HepG2 (cell line): ENCODE results near the gene BAIAP3. TPM values are rescaled to one million over a fixed set of nuclear protein-coding genes. Genes with fewer than 3 reads are reported as not detected.

ENCODE experiments used
- AHR ChIP-seq: IDR thresholded peaks from 2 replicates; pipeline ENCODE4 v1.6.1; 2018; ENCODE audit warnings: missing genetic modification reagents, missing compliant biosample characterization
- GTF3A ChIP-seq: sonication (generic); formaldehyde crosslinking; conservative IDR thresholded peaks from 2 replicates; pipeline ENCODE4 v1.4.0; 2020; ENCODE audit warnings: mild to moderate bottlenecking, missing genetic modification reagents
- HOXA9 ChIP-seq: sonication (generic); formaldehyde crosslinking; IDR thresholded peaks from 2 replicates; pipeline ENCODE4 v1.8.1; 2022; ENCODE audit warnings: missing genetic modification reagents, mild to moderate bottlenecking, moderate library complexity, borderline replicate concordance
- POGZ ChIP-seq: sonication (generic); formaldehyde crosslinking; IDR thresholded peaks from 2 replicates; pipeline ENCODE4 v1.4.0; 2020; ENCODE audit warnings: mild to moderate bottlenecking, missing genetic modification reagents
- ZFP36L2 ChIP-seq: sonication (generic); formaldehyde crosslinking; IDR thresholded peaks from 2 replicates; pipeline ENCODE4 v1.4.0; 2020; ENCODE audit warnings: missing genetic modification reagents
- ZNF142 ChIP-seq: sonication (generic); formaldehyde crosslinking; IDR thresholded peaks from 2 replicates; pipeline ENCODE4 v1.4.0; 2020; ENCODE audit warnings: missing genetic modification reagents
- ZNF317 ChIP-seq: sonication (generic); formaldehyde crosslinking; IDR thresholded peaks from 2 replicates; pipeline ENCODE4 v1.5.0; 2020; ENCODE audit warnings: mild to moderate bottlenecking, missing genetic modification reagents
- ZNF761 ChIP-seq: sonication (generic); formaldehyde crosslinking; conservative IDR thresholded peaks from 2 replicates; pipeline ENCODE4 v1.4.0; 2020; ENCODE audit warnings: mild to moderate bottlenecking, missing genetic modification reagents
- polyA plus RNA-seq, 8 experiments: library from polyadenylated mRNA; depleted of rRNA in 3 of 8; stranded (reverse) in 7 of 8; unstranded in 1 of 8; fragments of >200 nt; fragmentation: Illumina TruSeq in 4 of 8; extraction: Trizol in 4 of 8; gene quantifications; 2 replicates each; pipeline versions ENCODE4 v1.2.1 to v1.2.3, GENCODE V29; 2011 to 2016; ENCODE audit warnings: low read depth in 4 of 8, missing spikeins in 1 of 8, mixed read lengths in 1 of 8; ENCODE audit not compliant: insufficient read depth in 1 of 8
- total RNA-seq, 5 experiments: library from RNA; depleted of rRNA; stranded (reverse); fragments of >200 nt; fragmentation: Illumina TruSeq; extraction: Trizol; gene quantifications; 2 replicates each; pipeline ENCODE4 v1.2.3, GENCODE V29; 2016; ENCODE audit warnings: low read depth in 1 of 5
- TF ChIP-seq, protein P1 (sequence below): sonication (generic); formaldehyde crosslinking; IDR thresholded peaks from 2 replicates; pipeline ENCODE4 v1.5.1; 2020; ENCODE audit warnings: missing genetic modification reagents, mild to moderate bottlenecking, borderline replicate concordance
- TF ChIP-seq, protein P2 (sequence below): sonication (generic); formaldehyde crosslinking; IDR thresholded peaks from 2 replicates; pipeline ENCODE4 v1.8.0; 2022; ENCODE audit warnings: missing genetic modification reagents, mild to moderate bottlenecking, inconsistent platforms, borderline replicate concordance
- TF ChIP-seq, protein P3 (sequence below): sonication (generic); formaldehyde crosslinking; IDR thresholded peaks from 2 replicates; pipeline ENCODE4 v1.4.0; 2020; ENCODE audit warnings: mild to moderate bottlenecking, missing genetic modification reagents, borderline replicate concordance

BAIAP3 gene
- total and polyA plus RNA-seq, 2 of the 13 experiments (the other 11 are each of a cell fraction or from before 2014, with no cell fraction given) = 3.2 to 5.7 TPM

DNA sequence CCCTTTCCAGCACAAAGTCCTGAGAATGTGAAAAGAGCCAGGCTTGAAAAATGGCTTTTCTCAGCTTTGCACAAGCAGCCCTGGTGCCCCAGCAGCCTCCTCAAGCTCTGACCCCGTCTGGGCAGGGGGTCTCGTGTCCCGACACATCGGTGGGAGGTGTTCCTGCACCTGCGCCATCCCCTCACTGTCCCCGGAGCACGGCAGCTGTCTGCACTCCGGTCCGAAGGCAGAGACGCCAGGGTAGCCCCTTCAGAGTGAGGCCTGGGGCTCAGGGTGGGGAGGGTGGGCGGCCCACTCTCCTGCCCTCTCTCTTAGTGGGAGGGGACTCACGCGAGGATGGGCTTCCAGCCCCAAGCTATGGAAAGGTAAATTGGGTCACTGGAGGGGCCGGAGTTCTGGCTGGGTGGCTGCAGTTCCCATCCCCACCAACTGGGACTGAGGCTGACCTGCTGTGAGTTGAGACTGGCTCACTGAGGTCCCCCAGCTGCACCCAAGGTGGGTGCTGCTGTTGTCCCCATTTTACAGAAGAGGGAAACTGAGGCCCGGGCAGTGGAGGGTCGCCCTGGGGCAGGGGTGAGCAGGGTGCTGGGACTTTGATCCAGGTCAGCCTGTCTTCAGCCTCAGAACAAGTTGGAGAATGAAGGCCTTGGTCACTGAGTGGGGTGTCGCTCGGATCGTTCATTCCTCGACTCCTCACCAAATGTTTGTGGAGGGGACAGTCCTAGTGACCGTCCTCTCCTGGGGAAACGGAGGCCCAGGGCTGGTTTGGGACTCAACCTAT is 2.3 kb upstream of the BAIAP3 start (continued):
- TF ChIP-seq, protein P1, sequence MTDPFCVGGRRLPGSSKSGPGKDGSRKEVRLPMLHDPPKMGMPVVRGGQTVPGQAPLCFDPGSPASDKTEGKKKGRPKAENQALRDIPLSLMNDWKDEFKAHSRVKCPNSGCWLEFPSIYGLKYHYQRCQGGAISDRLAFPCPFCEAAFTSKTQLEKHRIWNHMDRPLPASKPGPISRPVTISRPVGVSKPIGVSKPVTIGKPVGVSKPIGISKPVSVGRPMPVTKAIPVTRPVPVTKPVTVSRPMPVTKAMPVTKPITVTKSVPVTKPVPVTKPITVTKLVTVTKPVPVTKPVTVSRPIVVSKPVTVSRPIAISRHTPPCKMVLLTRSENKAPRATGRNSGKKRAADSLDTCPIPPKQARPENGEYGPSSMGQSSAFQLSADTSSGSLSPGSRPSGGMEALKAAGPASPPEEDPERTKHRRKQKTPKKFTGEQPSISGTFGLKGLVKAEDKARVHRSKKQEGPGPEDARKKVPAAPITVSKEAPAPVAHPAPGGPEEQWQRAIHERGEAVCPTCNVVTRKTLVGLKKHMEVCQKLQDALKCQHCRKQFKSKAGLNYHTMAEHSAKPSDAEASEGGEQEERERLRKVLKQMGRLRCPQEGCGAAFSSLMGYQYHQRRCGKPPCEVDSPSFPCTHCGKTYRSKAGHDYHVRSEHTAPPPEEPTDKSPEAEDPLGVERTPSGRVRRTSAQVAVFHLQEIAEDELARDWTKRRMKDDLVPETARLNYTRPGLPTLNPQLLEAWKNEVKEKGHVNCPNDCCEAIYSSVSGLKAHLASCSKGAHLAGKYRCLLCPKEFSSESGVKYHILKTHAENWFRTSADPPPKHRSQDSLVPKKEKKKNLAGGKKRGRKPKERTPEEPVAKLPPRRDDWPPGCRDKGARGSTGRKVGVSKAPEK (CRISPR knock-in tag) = no peak
- TF ChIP-seq ZNF317 = 0 out of 2 replicates have a peak, but pooled peaks have one; percentile 36
- no peak for TF ChIP-seq ZNF761 (CRISPR knock-in tag)
- TF ChIP-seq ZNF142 (CRISPR knock-in tag) = 0 out of 2 replicates have a peak, but pooled peaks have one; percentile 8
- TF ChIP-seq ZFP36L2 (CRISPR knock-in tag) = no peak
- TF ChIP-seq POGZ (CRISPR knock-in tag) = 0 out of 2 replicates have a peak, but pooled peaks have one; percentile 18
- TF ChIP-seq GTF3A = no peak
- no peak for TF ChIP-seq HOXA9
- TF ChIP-seq, protein P2, sequence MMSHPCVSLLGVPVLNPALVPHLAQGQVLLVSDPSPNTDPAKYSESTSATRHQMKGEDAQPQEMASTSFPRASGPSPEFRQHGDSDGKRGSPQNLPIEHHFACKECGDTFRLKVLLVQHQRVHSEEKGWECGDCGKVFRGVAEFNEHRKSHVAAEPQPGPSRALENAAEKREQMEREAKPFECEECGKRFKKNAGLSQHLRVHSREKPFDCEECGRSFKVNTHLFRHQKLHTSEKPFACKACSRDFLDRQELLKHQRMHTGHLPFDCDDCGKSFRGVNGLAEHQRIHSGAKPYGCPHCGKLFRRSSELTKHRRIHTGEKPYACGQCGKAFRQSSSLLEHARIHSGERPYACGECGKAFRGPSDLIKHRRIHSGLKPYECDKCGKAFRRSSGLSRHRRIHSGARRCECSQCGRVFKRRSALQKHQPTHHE (CRISPR knock-in tag) = 0 out of 2 replicates have a peak, but pooled peaks have one; percentile 49
- TF ChIP-seq, protein P3, sequence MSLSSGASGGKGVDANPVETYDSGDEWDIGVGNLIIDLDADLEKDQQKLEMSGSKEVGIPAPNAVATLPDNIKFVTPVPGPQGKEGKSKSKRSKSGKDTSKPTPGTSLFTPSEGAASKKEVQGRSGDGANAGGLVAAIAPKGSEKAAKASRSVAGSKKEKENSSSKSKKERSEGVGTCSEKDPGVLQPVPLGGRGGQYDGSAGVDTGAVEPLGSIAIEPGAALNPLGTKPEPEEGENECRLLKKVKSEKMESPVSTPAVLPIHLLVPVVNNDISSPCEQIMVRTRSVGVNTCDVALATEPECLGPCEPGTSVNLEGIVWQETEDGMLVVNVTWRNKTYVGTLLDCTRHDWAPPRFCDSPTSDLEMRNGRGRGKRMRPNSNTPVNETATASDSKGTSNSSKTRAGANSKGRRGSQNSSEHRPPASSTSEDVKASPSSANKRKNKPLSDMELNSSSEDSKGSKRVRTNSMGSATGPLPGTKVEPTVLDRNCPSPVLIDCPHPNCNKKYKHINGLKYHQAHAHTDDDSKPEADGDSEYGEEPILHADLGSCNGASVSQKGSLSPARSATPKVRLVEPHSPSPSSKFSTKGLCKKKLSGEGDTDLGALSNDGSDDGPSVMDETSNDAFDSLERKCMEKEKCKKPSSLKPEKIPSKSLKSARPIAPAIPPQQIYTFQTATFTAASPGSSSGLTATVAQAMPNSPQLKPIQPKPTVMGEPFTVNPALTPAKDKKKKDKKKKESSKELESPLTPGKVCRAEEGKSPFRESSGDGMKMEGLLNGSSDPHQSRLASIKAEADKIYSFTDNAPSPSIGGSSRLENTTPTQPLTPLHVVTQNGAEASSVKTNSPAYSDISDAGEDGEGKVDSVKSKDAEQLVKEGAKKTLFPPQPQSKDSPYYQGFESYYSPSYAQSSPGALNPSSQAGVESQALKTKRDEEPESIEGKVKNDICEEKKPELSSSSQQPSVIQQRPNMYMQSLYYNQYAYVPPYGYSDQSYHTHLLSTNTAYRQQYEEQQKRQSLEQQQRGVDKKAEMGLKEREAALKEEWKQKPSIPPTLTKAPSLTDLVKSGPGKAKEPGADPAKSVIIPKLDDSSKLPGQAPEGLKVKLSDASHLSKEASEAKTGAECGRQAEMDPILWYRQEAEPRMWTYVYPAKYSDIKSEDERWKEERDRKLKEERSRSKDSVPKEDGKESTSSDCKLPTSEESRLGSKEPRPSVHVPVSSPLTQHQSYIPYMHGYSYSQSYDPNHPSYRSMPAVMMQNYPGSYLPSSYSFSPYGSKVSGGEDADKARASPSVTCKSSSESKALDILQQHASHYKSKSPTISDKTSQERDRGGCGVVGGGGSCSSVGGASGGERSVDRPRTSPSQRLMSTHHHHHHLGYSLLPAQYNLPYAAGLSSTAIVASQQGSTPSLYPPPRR (CRISPR knock-in tag) = 0 out of 2 replicates have a peak, but pooled peaks have one; percentile 10
- peak; percentile 33; the same call in 1 of the 2 replicates for TF ChIP-seq AHR (CRISPR knock-in tag)
